ENCODE data around the gene TFF2.

Gene TFF2

DNA sequence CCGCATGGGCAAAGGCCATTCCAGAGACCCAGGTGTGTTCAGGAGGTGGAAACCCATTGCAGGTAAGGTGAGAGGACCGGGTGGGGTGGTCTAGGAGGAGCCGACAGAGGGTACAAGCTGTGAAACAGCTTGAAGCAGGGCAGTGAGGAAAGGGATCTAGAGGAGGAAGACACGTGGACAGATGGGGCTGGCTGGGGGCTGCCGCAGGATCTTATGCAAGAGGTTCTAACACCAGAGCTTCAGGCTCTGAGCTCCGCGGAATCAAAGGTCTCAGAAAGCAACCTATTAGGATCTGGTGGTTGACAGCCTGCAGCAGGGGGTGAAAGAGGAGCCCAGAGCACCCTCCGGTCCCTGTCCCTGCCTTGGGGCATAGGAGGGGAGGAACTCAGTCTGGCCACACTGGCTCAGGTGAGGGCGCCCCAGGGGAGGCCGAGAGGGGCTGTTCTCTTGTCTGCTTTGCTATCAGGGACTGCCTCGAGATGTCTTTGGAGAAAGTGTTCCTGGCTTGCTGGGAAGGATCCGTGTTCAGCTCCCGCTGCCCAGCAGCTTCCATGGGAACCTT, 13.6 kb upstream of the TFF2 start:
- no peak for DNase-seq

DNA sequence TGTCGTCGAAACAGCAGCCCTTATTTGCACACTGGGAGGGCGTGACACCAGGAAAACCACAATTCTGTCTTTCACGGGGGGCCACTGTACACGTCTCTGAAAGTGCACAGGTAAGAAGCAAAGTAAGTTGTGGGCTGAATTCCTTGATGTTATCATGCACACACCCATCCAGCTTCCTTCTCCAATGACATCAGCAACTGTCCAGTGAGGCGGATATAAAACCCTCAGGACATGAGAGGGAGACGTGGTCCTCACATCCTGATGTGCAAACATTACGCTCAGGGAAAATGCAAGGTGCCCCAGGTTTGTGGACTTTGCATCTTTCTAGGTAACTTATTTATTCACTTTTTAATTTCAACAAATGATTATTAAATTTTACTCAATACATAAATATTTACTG, 12.5 kb upstream of the TFF2 start:
- no peak for DNase-seq

DNA sequence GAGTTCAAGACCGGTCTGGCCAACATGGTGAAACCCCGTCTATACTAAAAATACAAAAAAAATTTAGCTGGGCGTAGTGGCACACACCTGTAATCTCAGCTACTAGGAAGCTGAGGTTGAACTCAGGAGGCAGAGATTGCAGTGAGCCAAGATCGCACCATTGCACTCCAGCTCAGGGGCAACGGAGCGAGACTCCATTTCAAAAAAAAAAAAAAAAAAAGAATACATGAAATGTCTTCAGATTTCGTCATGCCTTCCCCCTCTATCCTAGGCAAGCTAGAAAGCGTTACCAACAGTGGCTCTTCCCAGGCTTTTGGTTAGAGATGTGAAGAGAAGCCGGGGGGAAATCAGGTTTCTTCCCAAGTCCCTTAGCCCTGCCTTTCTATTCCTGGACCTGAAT, 11.9 kb upstream of the TFF2 start:
- no peak for DNase-seq

DNA sequence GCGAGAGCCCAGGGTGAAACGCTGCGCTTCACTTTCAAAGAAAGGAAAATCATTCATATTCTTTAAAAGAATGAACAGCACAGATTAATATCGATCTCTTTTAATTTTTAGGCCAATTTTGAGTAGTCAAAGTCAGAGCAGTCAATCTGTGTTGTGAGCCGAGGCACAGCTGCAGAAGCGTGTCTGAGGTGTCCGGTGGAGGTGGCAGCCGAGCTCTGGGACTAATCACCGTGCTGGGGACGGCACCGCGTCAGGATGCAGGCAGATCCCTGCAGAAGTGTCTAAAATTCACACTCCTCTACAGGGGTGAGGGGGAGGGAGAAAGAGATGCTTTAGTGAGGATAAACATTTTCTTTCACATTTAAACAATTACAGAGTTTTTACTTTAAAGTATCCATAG, 11.4 kb upstream of the TFF2 start:
- DNase-seq, result no peak

DNA sequence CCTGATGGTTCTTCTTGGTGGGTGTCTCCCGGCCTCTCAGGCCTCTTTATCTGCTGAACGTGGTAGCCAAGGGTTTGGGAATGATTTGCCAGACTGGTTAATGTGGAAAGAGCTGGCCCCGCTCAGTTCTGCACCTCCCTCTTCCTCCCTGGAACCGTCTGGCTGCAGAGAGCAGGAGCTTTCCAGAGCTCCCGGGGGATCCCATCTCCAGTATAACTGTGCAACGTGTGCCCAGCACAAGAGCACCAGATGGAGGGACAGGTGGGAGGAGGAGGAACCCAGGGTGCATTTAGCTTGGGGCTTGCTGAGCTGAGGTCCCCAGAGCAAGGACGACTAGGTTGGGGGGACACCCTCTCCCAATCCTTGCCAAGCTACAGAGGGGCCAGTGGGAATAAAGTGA, 10.5 kb upstream of the TFF2 start:
- DNase-seq, result no peak

DNA sequence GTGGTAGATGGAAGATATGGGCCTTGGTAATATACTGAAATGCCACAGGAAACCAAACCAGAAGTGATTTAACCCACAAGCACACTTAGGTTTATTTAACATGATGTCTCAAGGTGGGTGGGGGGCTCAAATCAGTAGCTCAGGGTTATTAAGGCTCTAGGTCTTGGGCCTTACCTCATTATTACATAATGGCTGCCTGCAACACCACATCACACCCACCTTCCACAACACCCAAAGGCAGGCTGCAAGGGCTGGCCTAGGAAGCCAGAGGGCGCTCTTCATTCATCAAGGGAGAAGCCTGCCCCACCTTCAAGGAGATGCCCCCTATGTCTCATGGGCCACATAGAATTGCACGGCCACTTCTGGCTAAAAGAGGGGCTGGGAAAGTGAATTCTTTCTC, 9.5 kb upstream of the TFF2 start:
- DNase-seq, result no peak

DNA sequence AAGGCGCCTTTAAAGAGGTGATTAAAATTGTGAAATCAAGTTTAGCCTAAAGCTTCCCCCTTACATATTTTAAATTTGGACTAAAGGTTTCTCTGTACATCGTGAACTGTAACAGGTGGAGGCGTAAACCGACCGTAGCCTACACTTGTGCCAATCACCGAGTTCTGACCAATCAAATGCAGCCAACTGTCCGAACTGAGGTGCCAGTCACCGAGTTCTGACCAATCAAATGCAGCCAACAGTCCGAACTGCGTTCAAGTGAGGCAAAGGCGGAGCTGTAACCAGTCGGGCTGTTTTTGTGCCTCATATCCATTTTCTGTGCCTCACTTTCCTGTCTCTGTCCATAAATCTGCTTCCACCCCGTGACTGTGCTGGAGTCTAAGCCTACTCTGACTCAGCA, 8.1 kb upstream of the TFF2 start:
- no peak for DNase-seq

DNA sequence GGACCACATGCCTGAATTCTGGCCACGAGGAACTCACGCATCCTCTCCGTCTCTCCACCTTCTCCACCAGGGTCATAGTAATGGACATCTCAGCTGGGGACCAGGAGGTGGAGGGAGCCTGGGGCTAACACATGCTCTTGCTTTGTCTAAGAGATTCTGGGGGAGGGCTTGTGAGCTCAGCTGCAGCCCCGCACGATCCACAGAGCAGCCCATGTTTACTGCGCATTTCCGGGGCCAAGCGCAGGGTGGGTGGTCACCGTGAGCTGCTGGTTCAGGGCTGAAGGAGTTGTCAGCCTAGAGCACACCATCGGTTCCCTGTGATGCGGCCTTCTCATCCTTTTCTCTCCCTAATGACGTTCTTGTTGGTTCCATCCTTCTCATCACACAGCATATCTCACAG, 7.5 kb upstream of the TFF2 start:
- no peak for DNase-seq

DNA sequence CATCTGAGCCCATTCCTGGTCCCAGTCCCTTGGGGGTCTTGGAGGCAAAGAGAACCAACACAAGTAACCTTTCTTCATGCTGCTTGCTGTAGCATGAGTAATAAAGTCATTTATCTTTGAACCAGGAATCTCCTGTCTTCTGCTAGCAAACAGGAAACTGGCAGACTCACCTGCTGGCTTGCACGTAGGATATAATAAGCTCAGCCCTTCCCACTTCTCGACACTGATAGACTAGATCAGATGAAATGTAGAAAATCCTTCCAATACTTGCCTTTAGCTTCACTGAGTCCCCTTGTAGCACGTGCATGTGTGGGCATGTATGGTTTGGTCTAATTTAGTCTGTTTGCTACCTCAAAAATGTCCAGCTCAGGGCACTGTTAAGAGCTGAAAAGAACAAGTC, 6.5 kb upstream of the TFF2 start:
- DNase-seq, result no peak

DNA sequence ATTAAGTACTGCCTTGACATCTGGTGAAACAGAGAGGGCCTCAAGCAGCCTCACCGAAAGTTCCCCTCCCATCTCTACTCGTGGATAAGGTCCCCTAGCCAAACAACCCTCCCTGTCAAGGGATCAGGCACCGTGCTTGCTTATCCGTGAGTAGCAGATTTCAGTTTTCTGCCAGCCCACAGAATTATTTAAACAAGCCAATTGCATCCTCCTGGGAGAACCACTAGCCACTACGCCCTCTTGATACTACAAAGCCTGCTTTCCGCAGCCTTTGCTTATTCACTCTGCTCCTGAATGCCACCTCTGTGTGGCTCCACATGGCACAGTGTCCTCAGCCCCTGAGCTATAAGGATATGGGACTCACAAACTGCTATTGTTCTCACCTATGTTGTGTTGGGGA, 5.9 kb upstream of the TFF2 start:
- no peak for DNase-seq

DNA sequence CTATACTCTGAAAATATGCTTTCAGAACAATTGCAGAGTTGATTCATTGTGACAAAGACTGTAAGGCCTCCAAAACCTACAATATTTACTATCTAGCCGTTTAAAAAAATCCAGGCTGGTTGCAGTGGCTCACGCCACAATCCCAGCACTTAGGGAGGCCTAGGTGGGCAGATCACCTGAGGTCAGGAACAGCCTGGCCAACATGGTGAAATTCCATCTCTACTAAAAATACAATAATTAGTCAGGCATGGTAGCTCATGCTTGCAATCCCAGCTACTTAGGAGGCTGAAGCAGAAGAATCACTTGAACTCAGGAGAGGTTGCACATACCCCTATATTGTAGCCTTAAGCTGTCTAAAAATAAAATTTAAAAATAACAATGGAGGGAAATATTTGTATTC, 5.3 kb upstream of the TFF2 start:
- DNase-seq, result no peak

DNA sequence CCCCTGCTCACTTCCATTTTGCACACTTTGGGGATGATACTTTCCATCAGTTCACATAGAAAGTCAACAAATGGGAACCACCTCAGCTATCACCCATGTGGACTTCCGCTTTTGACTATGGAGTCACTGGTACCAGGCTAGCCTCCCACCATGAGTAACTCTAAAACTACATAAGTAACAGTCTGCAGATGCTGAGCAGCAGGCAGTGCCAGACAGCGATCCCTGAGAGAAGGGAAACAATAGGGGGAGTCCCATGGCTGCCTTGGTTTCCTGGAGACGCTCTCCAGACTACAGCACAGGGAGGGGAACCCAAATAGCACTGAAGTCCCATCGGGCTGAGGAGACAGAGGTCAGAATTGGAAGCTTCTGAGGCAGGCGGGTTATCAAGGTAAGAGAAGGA, 2.8 kb upstream of the TFF2 start:
- DNase-seq, result no peak

DNA sequence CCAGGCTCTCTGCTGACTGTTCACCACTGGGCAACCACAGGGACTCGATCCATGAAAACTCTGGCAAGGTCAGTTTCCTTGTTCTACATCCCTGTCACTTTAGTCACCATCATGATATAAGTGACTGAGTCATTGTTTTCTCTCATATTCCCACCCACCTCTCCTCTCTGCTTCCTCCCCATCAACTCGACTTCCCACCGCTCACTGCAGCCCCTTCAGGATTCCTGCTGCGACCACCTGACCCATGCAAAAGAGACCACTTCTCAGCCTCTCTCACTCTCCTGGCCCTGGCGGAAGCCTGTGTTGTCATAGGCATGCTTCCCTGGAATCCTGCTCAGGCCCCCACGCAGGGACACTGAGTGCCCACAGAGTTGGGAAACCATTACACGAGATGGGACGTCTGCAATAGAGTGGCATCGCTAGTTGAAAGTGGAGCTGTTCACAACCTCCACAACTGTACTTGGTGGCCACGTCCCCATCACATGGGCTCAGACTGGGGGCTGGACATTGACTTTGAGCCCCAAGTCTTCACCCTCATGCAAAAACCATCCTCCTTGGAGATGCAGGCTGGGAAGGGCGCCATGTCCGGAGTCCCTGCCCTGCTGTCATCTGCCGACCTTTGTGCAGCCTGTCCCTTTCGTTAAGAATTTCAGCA, 1.8 kb upstream of the TFF2 start:
- no peak for DNase-seq

DNA sequence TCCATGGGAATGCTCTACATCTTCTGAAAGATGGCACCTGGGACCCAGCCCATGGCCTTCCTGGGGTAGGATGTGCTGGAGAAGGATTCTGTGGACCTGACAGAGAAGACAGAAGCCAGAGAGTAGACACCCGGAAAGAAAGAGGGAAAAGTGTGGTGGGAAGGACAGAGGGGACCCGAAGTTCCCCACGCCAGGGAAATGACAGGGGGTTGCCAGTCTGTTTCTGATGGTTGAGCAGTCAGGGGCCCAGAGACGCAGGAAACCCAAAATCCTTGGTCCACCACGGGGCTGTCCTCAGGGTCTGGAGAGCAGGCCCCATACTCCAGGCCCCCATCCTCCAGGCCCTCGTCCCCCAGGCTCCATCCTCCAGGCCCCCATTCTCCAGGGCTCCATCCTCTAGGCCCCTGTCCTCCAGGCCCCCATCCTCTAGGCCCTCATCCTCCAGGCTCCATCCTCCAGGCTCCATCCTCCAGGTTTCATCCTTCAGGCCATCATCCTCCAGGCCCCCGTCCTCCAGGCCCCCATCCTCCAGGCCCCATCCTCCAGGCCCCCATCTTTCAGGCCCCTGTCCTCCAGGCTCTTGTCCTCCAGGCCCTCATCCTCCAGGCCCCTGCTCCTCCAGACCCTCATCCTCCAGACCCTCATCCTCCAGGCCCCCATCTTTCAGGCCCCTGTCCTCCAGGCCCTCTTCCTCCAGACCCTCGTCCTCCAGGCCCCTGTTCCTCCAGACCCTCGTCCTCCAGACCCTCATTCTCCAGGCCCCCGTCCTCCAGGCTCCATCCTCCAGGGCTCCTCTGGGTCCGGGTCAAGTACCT, 1.0 kb upstream of the TFF2 start:
- DNase-seq, result no peak

DNA sequence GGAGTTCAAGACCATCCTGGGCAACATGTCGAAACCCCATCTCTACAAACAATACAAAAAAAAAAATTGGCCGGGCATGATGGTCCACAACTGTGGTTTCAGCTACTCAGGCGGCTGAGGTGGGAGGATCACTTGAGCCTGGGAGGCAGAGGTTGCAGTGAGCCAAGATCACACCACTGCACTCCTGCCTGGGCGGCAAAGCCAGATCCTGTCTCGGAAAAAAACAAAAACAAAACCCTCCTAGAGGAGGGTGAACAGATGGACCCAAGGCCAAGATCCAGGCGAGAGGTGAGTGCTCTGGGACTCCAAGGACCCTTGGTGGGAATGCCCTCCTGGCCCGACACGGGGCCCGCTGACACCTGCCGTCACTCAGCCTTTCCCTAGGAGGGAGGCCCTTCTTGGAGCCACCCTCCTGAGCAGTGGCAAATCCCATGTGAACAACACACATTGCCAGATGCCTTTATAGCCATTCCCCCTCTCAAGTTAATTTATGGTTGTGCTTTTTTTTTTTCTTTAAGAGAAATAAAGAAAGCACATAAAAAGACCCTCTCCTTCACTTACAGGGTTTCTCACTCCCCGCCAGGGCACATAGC, 380 bp downstream of the TFF2 start:
- DNase-seq, result no peak

DNA sequence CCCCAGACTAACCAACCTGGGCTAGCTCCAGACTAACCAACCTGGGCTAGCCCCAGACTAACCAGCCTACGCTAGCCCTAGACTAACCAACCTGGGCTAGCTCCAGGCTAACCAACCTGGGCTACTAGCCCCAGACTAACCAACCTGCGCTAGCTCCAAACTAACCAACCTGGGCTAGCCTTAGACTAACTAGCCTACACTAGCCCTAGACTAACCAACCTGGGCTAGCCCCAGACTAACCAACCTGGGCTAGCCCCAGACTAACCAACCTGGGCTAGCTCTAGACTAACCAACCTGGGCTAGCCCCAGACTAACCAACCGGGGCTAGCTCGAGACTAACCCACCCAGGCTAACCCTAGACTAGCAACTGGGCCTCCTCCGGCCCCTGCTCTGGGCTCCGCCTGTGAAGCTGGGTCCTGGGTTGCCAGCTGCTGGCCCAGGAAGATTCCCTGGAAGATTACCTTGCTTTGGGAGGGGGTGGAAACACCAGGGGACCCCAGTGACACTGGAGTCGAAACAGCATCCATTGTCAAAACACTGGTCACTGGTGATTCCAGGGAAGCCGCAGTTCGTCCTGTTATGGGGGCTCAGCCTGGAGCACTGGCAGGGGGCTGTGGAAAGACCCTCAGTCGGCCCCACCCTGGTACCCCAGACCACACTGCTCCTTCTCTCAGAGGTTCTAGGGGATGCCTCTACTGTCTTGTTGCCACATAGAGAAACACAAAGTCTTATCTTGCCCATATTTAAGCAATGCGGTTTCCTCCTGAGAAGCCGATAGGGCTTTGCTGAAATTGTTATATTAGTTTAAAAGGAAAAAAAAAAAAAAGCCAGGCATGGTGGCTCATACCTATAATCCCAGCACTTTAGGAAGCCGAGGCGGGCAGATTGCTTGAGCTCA, 1.1 kb downstream of the TFF2 start:
- DNase-seq, result no peak

DNA sequence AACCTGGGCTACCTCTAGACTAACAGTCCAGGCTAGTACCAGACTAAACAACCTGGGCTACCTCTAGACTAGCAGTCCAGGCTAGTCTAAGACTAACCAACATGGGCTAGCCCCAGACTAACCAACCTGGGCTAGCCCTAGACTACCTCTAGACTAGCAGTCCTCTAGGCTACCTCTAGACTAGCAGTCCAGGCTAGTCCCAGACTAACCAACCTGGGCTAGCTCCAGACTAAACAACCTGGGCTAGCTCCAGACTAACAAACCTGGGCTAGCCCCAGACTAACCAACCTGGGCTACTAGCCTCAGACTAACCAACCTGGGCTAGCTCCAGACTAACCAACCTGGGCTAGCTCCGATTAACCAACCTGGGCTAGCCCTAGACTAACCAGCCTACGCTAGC, 2.0 kb downstream of the TFF2 start:
- DNase-seq, result no peak

DNA sequence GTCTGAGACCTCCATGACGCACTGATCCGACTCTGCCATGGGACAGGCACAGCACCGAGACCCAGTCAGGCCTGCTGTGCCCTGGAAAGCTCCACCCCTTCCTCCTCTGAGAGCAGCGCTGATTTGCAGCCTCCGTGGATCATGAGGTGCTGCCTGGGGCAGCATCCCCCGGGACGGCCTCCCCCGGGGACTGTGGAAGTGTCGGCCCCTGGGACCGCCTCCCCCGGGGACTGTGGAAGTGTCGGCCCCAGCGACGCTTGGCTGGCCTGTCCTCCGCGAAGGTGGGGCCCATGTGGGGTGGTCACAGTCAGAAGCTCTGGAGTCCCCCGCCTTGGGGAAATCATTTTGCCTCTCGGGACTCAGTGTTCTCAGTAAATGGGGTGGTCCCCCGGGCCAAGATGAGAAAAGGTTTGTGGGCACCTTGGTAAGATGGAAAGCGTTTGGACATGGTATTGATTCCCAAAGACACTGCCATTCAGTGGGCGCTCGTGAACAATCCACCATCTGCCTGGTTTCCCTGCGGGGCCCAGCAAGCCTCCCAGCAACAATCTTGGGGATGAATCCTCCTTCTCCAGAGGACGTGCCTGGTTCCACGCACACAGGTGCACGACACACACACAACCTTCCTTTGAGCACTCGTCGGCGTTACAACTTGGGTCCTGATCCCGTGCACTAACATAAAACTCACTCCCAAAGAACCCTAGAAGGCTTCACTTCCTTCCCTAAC, 3.0 kb downstream of the TFF2 start:
- DNase-seq, result no peak

DNA sequence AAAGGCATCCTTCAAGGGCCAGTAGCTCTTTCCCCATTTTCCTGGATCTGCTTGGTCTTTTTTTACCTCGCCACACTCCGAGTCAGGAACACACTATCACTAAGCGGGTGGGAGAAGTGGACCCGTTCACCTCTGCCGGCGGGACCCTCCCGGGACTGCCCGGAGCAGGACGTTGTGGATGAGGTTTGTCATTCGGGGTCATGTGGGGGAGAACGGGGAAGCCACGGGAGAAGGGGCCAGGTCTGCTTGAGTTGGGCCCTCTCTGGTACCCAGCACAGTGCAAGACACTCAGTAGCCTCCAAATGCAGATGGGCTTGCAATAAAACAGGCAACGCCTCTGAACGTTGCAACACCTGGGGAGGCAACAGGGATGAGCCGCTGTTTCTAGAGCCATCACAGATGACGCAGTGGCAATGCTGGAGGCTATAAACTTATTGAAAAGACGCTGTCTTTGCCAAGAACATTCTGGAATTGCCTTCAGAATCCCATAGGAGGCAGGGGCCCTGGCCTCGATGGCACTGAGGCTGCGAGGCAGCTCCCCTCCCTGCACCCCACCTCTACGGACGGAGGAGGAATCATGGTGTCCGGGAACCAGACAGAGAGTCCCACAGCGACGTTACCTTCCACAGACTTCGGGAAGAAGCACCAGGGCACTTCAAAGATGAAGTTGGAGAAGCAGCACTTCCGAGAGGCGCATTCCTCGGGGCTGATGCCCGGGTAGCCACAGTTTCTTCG, 3.8 kb downstream of the TFF2 start:
- DNase-seq, result no peak

DNA sequence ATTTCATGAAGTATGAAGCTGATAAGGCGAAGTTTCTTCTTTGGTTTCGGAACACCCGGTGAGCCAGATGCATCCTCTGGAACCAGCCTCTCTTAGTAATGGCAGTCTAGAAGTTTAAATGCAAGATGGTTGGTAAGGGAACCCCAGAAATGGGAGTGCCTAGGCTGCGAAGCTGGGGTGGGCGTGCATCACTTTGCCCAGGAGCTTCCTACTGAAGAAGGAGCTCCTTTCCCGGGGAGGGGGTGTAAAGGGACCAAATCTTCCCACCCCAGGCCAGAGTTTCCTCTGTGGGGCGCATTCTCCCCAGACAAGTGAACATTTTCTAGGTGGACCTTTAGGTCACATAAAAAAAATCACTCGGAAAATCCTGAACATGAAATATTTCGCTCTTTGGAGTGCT, 4.4 kb downstream of the TFF2 start:
- no peak for DNase-seq

DNA sequence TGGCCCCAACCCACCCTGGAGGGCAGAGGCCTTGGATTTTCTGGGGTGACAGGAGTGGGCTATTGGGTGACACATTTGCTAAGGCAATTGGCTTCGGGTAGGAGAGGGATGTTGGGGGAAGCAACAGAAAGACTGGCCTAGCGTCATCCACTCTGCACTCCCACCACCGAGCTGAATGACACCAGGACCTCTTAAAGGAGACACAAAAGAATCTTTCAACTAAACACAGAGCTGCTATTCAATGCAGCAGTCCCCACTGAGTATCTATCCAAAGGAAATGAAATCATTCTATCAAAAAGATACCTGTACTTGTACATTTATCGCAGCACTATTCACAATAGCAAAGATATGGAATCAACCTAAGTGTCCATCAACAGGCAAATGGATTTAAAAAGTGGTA, 6.2 kb downstream of the TFF2 start:
- DNase-seq, result no peak
